OCI-LY3 (cell line): Measurements from ENCODE around the gene TBC1D21.

Experiments used
- H2AFZ ChIP-seq: fragments of 200-600, 300-600 bp; shearing (Covaris generic); 2 replicates; pipeline ENCODE4 v1.6.0; 2014; ENCODE audit warnings: antibody characterized with exemption, low read depth, low read length
- H3K27ac ChIP-seq: fragments of 200-600, 300-600 bp; sonication (generic); 2 replicates; pipeline ENCODE4 v1.5.1; 2014; ENCODE audit warnings: mild to moderate bottlenecking, low read length, moderate library complexity, mixed read lengths
- H3K27me3 ChIP-seq: fragments of 200-600, 300-600 bp; sonication (generic); 2 replicates; pipeline ENCODE4 v1.6.1; 2014; ENCODE audit warnings: low read depth, low read length, mixed read lengths
- H3K36me3 ChIP-seq: fragments of 200-600, 300-600 bp; sonication (generic); replicated peaks from 2 replicates; pipeline ENCODE3; 2014; ENCODE audit warnings: low read depth, low read length, mixed read lengths
- H3K4me1 ChIP-seq: fragments of 300-600, 200-600 bp; sonication (generic); 2 replicates; pipeline ENCODE4 v1.6.1; 2014; ENCODE audit warnings: low read length, mixed read lengths
- H3K4me2 ChIP-seq: fragments of 200-600, 300-600 bp; sonication (generic); 2 replicates; pipeline ENCODE4 v1.6.1; 2014; ENCODE audit warnings: low read length, mixed read lengths
- H3K4me3 ChIP-seq: fragments of 300-600, 200-600 bp; sonication (generic); 2 replicates; pipeline ENCODE4 v1.5.1; 2014; ENCODE audit warnings: antibody characterized with exemption, mild to moderate bottlenecking, low read length, moderate library complexity
- H3K79me2 ChIP-seq: fragments of 300-600, 200-600 bp; shearing (Covaris generic); 2 replicates; pipeline ENCODE4 v1.6.1; 2014; ENCODE audit warnings: mild to moderate bottlenecking, low read length, mixed read lengths
- H3K9ac ChIP-seq: fragments of 300-600, 200-600 bp; shearing (Covaris generic); 2 replicates; pipeline ENCODE4 v1.6.0; 2014; ENCODE audit warnings: mild to moderate bottlenecking, low read length, moderate library complexity
- H3K9me3 ChIP-seq: fragments of 200-600, 300-600 bp; shearing (Covaris generic); 2 replicates; pipeline ENCODE4 v1.6.1; 2014; ENCODE audit warnings: low read length, mixed read lengths; ENCODE audit not compliant: insufficient read depth
- H4K20me1 ChIP-seq: fragments of 200-600, 300-600 bp; sonication (generic); 2 replicates; pipeline ENCODE4 v1.6.1; 2016; ENCODE audit warnings: low read length, mixed read lengths; ENCODE audit not compliant: insufficient read depth
- CTCF ChIP-seq: fragments of 200-600, 300-600 bp; sonication (generic); IDR thresholded peaks from 2 replicates; pipeline ENCODE4 v1.5.1; 2014; ENCODE audit warnings: antibody characterized with exemption, low read length, low read depth
- EZH2phosphoT487 ChIP-seq: fragments of 200-600 bp; shearing (Covaris generic); IDR thresholded peaks from 2 replicates; pipeline ENCODE4 v1.6.1; 2018; ENCODE audit warnings: antibody characterized with exemption, mixed run types, low read depth

Gene TBC1D21

GRCh38 chr15:73852507-73852906, 20.9 kb upstream of the TBC1D21 start:
- Histone ChIP-seq H3K9ac (no peak overlapping the region), H2AFZ (no peak overlapping the region), H3K4me3 (no peak overlapping the region), H3K79me2 (no peaks in the 10 kb centered on the region), H3K27me3 (peaks cover 45% of the 10 kb centered on the region), H3K9me3 (no peaks in the 10 kb centered on the region), H3K4me2 (no peak overlapping the region), H4K20me1 (peaks cover 21% of the 10 kb centered on the region), H3K27ac (no peak overlapping the region), H3K36me3 (no peaks in the 10 kb centered on the region), H3K4me1 (no peaks in the 10 kb centered on the region)
- TF ChIP-seq CTCF (no peak), EZH2phosphoT487 (no peak)

- Histone ChIP-seq H2AFZ (no peak overlapping the region), H4K20me1 (peaks cover 21% of the 10 kb centered on the region), H3K4me3 (no peak overlapping the region), H3K36me3 (no peaks in the 10 kb centered on the region), H3K27ac (no peak overlapping the region), H3K27me3 (peaks cover 42% of the 10 kb centered on the region), H3K79me2 (no peaks in the 10 kb centered on the region), H3K4me2 (no peak overlapping the region), H3K4me1 (no peaks in the 10 kb centered on the region), H3K9me3 (no peaks in the 10 kb centered on the region), H3K9ac (no peak overlapping the region)
- no peak for TF ChIP-seq EZH2phosphoT487
- no peak for TF ChIP-seq CTCF
Observed at GRCh38 chr15:73854265-73854664, 19.1 kb upstream of the TBC1D21 start.

GRCh38 chr15:73856458-73857192, 16.7 kb upstream of the TBC1D21 start:
- Histone ChIP-seq H3K9ac (no peak overlapping the region), H3K79me2 (no peaks in the 10 kb centered on the region), H3K9me3 (no peaks in the 10 kb centered on the region), H4K20me1 (peaks cover 17% of the 10 kb centered on the region), H3K27ac (no peak overlapping the region), H3K4me1 (no peaks in the 10 kb centered on the region), H3K4me2 (no peak overlapping the region), H3K4me3 (no peak overlapping the region), H2AFZ (no peak overlapping the region), H3K27me3 (peaks cover 29% of the 10 kb centered on the region), H3K36me3 (no peaks in the 10 kb centered on the region)
- TF ChIP-seq CTCF (no peak), EZH2phosphoT487 (no peak)

GRCh38 chr15:73857193-73857920, 16.0 kb upstream of the TBC1D21 start:
- Histone ChIP-seq H3K4me2 (no peak overlapping the region), H3K27ac (no peak overlapping the region), H2AFZ (no peak overlapping the region), H3K9me3 (no peaks in the 10 kb centered on the region), H3K36me3 (no peaks in the 10 kb centered on the region), H3K4me3 (no peak overlapping the region), H3K4me1 (no peaks in the 10 kb centered on the region), H3K9ac (no peak overlapping the region), H3K27me3 (peaks cover 36% of the 10 kb centered on the region), H4K20me1 (peaks cover 12% of the 10 kb centered on the region), H3K79me2 (no peaks in the 10 kb centered on the region)
- TF ChIP-seq CTCF = no peak
